GM20431 (cell line): ENCODE measurements around the gene RTF2.

ENCODE experiments used
- in situ Hi-C: fragments of 300-500 bp; cut with MseI, MboI; formaldehyde crosslinking; loops from one replicate; pipeline ENCODE4 v1.15.0; 2020; ENCODE audit warnings: low sequenced_read_pairs; ENCODE audit not compliant: unreplicated experiment

RTF2 gene

DNA sequence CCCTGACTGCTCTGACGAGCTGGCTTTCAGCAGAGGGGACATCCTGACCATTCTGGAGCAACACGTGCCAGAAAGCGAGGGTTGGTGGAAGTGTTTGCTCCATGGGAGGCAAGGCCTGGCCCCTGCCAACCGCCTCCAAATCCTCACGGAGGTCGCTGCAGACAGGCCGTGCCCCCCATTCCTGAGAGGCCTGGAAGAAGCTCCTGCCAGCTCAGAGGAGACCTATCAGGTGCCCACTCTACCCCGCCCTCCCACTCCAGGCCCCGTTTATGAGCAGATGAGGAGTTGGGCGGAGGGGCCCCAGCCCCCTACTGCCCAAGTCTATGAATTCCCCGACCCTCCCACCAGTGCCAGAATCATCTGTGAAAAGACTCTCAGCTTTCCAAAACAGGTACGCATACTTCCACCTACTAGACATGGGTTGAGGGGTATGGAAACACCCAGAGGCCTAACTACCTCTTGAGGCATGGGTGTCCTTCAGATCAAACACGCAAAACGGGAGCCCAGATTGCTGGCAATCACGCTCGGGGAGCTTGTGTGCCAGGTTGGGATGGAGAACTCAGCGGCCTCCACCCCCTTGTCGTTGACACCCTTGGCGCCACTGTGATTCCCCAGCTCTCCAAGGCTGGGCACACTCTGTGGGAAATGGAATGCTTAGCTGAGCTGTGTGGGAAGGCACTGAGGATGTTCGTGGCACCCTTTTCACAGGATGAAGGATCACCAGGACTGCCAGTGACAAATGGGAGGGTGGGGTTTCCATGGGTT lies 31.0 kb upstream of the RTF2 start:
- in situ Hi-C loops = no loop called here

DNA sequence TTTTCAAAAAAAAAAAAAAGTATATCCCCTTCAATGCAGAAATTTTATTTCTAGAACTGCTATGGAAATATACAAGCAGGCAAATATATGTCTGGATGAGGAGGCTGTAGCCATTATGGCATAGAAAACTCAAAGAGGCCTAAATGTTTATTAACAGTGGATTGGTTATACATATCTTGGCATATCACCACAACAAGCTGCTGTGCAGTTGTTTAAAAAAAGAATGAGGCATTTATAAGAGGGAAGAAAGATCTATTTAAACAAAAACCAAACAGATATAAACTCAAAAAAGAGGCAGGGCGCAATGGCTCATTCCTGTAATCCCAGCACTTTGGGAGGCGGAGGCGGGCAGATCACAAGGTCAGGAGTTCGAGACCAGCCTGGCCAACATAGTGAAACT lies 30.1 kb upstream of the RTF2 start:
- in situ Hi-C loops = no loop called here

- in situ Hi-C loops = no loop called here
Observed at GRCh38 chr20:56439771-56440291, 28.6 kb upstream of the RTF2 start.

DNA sequence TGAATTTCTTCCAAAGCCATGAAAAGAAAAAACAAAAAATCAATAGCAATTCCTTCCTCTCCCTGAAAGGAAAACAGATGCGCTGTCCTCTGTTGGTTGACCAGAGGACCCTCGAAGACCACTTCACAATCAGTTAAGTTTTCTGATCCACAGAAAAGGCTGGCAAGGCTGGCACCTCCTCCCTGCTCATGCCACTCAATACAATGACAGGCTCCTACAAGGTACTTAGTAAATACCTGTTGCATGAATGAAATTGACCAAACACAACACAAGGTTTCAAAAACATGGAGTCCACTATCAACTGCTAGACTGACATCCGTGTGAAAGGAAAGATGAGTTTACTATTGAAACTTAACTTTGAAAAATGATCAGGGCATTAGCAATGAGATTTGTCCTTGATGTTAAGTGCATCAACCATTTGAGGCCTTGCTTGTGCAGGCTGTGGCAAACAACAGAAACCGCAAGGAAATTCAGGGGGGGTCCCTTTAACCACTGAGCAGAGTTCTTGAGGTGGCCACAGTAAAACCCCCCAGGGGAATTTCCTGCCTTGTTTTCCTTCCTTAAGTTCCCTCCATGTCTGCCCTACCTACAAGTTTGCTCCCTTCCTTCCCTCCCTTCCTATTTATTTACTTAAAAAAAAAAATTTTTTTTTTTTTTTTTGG lies 27.9 kb upstream of the RTF2 start:
- in situ Hi-C loops = no loop called here

DNA sequence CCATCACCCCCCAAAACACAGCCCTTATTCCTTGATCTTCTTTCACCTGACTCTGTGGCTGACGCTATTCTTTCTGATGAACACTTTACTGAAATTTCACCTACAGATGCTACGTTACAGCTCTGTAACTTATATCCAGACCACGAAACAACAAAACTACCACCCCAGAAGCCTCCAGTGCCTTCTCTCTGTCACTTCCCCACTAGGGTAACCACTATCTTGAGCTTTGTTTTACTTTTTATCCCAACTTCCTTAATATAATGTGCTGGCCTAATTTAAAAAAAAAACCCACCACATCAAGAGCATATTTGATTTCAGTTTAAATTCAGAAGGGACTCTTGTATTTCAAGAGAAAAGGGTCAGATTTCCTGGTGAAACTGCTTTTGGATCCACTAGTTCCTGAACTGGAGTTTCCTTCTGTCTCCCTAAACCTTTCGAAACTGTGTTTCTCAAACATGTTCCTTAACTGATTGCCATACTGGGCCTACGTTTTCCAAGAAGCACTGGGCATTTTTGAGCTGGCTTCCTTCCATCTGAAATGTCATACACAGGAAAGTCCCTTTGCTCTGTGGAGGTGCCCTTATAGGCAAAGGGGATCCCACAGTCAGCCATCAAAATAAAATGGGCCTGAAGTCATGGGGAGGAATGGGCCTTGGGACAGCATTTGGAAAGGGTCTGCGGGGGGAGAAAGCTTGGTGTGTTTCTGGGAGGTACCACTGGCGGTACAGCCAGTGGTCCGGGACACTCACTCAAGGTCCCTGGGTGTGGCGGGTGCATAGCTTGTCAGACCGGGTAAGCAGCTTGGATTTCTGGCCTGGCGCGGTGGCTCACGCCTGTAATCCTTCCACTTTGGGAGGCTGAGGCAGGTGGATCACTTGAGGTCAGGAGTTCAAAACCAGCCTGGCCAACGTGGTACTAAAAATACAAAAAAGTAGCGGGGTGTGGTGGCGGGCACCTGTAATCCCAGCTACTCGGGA lies 25.8 kb upstream of the RTF2 start:
- in situ Hi-C loops = no loop called here

- in situ Hi-C loops = no loop called here
Observed at GRCh38 chr20:56443654-56444540, 24.5 kb upstream of the RTF2 start.

GRCh38 chr20:56445130-56445529 lies 23.3 kb upstream of the RTF2 start:
- in situ Hi-C loops = no loop called here

GRCh38 chr20:56445540-56445939 lies 22.9 kb upstream of the RTF2 start:
- in situ Hi-C loops = no loop called here

DNA sequence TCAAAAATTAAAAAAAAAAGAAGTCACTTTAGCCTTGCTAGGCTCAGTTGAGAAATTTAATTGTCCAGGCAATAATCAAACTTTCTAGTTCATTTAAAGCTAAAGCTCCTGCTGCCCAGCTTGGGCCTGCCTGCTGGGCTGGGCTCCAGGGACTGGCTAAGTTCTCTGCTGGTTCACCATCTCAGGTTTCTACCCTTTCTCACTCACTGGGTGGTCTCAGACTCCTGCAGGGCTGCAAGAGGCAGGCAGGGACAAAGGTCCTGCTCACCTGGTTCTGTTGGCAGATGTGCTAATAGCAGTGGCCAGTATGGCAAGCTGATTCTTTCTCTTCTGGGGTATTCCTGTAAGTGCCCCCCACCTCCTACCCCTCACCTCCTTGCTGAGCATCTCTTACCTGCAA lies 21.2 kb upstream of the RTF2 start:
- in situ Hi-C loops = no loop called here

DNA sequence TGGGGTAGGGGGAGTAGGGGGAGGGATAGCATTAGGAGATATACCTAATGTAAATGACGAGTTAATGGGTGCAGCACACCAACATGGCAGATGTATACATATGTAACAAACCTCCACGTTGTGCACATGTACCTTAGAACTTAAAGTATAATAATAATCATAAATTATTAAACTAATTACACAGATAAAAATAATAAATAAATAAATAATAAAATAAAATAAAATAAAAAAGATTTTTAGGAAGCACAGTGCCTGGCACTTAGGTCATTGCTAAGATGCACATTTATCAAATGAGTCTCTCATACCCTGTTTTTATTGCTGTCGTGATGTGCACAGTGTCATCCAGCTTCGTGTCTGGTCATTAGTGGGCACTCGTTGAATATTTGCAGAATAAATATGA lies 19.0 kb upstream of the RTF2 start:
- in situ Hi-C loops = no loop called here

DNA sequence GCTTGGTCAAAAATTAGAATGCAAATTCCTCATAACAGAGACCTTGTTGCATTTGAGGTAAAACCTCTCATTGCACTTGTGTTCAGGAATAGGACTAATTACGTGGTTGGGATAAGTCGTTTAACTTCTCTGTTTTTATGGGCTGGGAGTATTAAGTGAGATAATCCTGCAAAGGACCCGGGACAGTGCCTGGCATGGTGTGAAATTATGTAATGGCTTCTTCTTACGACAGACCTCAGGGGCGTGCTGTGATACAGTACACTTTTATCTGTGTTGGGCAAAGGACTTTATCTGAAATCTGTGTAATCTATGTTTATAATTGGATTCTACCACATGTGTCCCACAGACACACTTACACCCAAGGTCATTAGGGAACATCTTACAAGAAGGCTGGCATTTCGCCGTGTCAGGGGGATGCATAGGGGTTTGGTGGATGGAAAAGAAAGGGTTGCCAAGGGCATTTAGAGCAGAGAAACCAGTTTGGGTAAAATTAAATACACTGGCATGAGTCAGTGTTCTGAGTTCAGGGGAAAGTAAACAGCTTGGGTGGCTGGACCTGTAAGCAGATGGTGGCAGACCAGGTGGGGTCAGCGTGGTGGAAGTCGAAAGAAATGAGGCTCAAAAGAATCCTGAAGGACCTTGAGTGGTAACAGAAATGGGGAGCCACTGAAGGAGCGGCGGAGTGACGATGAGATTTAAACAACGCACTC lies 17.2 kb upstream of the RTF2 start:
- in situ Hi-C loops = no loop called here

DNA sequence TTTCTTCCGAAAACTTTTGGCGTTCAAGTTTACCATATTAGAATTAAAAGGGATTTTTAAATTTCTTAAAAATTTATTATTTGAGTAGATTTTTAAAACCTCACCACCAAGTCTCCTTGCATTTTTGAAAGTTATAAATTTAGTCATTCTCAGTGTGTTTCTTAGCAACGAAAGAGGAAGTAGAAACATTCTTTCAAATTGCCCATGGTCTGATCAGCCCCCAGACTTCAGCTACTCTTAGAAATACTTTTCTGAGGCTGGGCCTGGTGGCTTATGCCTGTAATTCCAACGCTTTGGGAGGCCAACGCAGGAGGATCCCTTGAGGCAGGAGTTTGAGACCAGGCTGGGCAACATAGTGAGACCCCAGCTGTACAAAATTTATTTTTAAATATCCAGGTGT lies 15.1 kb upstream of the RTF2 start:
- in situ Hi-C loops = no loop called here

- in situ Hi-C loops = no loop called here
Observed at GRCh38 chr20:56454754-56455153, 13.7 kb upstream of the RTF2 start.

DNA sequence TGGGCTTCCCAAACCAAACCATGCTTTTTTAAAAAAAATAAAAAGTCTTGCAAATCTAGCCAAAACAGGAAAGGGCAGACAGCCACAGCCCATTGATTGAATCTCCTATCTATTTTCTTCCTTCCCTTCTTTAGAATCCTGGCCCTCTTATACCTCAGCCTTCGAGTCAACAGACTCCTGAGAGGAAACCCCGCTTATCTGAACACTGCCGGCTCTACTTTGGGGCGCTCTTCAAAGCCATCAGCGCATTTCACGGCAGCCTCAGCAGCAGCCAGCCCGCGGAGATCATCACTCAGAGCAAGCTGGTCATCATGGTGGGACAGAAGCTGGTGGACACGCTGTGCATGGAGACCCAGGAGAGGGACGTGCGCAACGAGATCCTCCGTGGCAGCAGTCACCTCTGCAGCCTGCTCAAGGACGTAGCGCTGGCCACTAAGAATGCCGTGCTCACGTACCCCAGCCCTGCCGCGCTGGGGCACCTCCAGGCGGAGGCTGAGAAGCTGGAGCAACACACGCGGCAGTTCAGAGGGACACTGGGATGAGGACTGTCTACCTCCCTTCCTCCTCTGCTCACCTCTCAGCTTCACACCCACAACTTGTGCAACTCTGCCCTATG lies 10.1 kb upstream of the RTF2 start:
- in situ Hi-C loops = no loop called here

GRCh38 chr20:56460459-56460858 lies 8.0 kb upstream of the RTF2 start:
- in situ Hi-C loops = no loop called here

GRCh38 chr20:56461576-56461975 lies 6.9 kb upstream of the RTF2 start:
- in situ Hi-C loops = no loop called here

GRCh38 chr20:56463428-56463827 lies 5.0 kb upstream of the RTF2 start:
- in situ Hi-C loops = no loop called here

- in situ Hi-C loops = no loop called here
Observed at GRCh38 chr20:56465997-56466396, 2.4 kb upstream of the RTF2 start.

DNA sequence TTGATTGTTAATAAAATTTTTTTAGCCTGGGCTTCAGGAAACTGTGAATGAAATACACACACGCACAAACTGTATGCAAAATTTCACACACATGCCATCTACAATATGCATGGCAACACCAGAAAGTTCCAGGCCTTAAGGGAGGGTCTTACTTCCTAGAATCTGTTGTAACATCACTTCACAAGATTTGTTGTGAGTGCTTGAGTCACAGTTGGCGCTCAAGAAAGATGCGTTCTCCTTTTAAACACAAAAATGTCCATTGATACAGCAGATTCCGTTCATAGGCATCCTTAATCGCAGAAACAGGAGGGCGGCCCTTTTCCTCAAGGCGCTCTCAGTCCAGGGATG lies 485 bp upstream of the RTF2 start:
- in situ Hi-C loops = no loop called here
